Skin of body (tissue), 2 donors: Measurements from ENCODE around the gene VPS9D1. TPM values are rescaled to one million over a fixed set of nuclear protein-coding genes. Genes with fewer than 3 reads are reported as not detected.
A peak's percentile ranks its signal among the peaks of the same experiment; 100 is the strongest.

Experiments
- DNase-seq: peaks from one replicate; lab custom pipeline; 2025; lab: John Stamatoyannopoulos, UW
- total RNA-seq: library from RNA; depleted of rRNA; stranded (reverse); fragments of >200 nt; gene quantifications from one replicate; pipeline ENCODE4 v1.2.3, GENCODE V29; 2014

Gene VPS9D1
- total RNA-seq = 3.5 TPM

- DNase-seq = peak; percentile 56
Observed at GRCh38 chr16:89720813-89721545, at the start of gene VPS9D1, which contains the start of gene ZNF276. VPS9D1 (minus strand) TSS chr16:89720898; CDS start chr16:89720861, 37 bp downstream. ZNF276 (plus strand) TSS chr16:89721537; CDS start chr16:89721641, 104 bp downstream.

- DNase-seq = no peak
Observed at GRCh38 chr16:89770367-89770766, 49.7 kb upstream of the VPS9D1 start.

GRCh38 chr16:89765292-89765830 lies 44.7 kb upstream of the VPS9D1 start:
- no peak for DNase-seq

GRCh38 chr16:89764711-89765201 lies 44.1 kb upstream of the VPS9D1 start:
- no peak for DNase-seq

- no peak for DNase-seq
Observed at GRCh38 chr16:89761304-89761922, 40.7 kb upstream of the VPS9D1 start.

GRCh38 chr16:89759746-89760340 lies 39.1 kb upstream of the VPS9D1 start:
- DNase-seq = no peak

GRCh38 chr16:89749637-89750036 lies 28.9 kb upstream of the VPS9D1 start:
- DNase-seq = no peak

GRCh38 chr16:89748921-89749320 lies 28.2 kb upstream of the VPS9D1 start:
- no peak for DNase-seq

- DNase-seq = no peak
Observed at GRCh38 chr16:89748076-89748475, 27.4 kb upstream of the VPS9D1 start.

GRCh38 chr16:89746043-89746442 lies 25.3 kb upstream of the VPS9D1 start:
- DNase-seq = no peak

GRCh38 chr16:89744813-89745212 lies 24.1 kb upstream of the VPS9D1 start:
- DNase-seq = no peak

GRCh38 chr16:89742948-89743347 lies 22.2 kb upstream of the VPS9D1 start:
- no peak for DNase-seq

GRCh38 chr16:89741342-89742014 lies 20.8 kb upstream of the VPS9D1 start:
- no peak for DNase-seq

GRCh38 chr16:89739383-89739782 lies 18.7 kb upstream of the VPS9D1 start:
- DNase-seq = no peak

- DNase-seq = no peak
Observed at GRCh38 chr16:89738538-89739317, 18.0 kb upstream of the VPS9D1 start.

- no peak for DNase-seq
Observed at GRCh38 chr16:89738072-89738377, 17.3 kb upstream of the VPS9D1 start.

- no peak for DNase-seq
Observed at GRCh38 chr16:89737341-89738071, 16.8 kb upstream of the VPS9D1 start.

- no peak for DNase-seq
Observed at GRCh38 chr16:89736554-89736953, 15.9 kb upstream of the VPS9D1 start.

GRCh38 chr16:89733792-89734191 lies 13.1 kb upstream of the VPS9D1 start:
- no peak for DNase-seq

- DNase-seq = no peak
Observed at GRCh38 chr16:89733322-89733721, 12.6 kb upstream of the VPS9D1 start.
